ENCODE results near the gene PPARG.
"Not testable (repeated sequence)": the region's sequence is repeated elsewhere in the genome, so short reads cannot be mapped to it uniquely, and the experiment has no call there.

PPARG gene

GRCh38 chr3:12288182-12289129, at the start of gene PPARG:
Gene PPARG (plus strand): TSS chr3:12289070. CDS start chr3:12379712, 90,642 bp downstream.
- DNase-seq (ENCODE audit: low read depth in 2 of 2), result no peak

- no peak for DNase-seq (ENCODE audit: low read depth in 2 of 2)
Measured at GRCh38 chr3:12239301-12239700, 49.6 kb upstream of the PPARG start.

- no peak for DNase-seq (ENCODE audit: low read depth in 2 of 2)
Measured at GRCh38 chr3:12242772-12243171, 46.1 kb upstream of the PPARG start.

DNA sequence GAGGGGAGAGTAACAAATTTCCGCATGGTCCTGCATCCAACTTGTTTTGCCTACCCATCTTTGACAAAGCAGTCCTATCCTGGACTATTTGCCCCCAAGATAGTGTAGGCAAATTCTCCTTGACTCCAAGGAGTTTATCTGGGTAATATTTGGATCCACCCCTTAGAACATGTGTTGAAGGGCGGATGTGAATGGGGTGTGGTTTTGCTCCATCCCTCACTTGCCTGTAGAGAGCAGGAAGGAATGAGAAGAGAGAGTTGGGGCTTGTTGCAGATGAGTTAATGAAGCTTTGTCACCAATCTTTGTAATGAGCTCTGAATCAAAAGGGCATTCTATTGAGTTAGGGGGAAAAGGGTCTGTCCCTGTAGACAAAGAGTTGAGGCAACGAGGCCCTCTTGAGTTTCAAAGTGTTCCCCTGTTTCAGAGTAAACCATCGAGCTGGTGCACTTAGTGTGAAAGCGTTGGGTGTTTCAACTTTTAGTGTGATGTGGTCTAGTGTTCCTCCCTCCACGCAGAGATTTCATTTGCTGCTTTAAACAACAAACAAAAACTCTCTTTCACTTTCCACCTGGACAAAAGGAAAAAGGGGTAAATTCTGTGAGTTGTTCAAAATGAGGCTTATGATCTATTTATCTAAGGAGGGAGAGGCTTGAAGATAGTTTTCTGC, 42.2 kb upstream of the PPARG start:
- no peak for DNase-seq (ENCODE audit: low read depth in 2 of 2)

- no peak for DNase-seq (ENCODE audit: low read depth in 2 of 2)
Measured at GRCh38 chr3:12247411-12247810, 41.5 kb upstream of the PPARG start.

GRCh38 chr3:12249519-12249918, 39.4 kb upstream of the PPARG start:
- no peak for DNase-seq (ENCODE audit: low read depth in 2 of 2)

DNA sequence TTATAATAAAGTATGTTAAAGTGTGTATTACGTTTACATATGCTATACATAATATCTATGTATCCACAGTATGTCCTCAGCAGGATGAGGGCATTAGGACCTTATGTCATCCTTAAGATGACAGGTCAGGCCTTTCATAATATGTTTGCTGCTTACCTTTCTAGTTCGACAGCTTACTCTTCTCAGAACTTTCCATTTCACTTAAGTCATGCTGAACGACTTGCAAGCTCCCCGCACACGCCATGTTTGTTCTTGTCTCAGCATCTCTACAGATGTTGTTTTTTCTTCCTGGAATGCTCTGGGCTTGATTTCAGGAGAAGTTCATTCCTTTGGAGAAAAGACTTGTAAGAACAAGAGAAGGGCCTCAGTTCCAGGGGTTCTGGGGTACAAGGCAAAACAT, 36.0 kb upstream of the PPARG start:
- DNase-seq (ENCODE audit: low read depth in 2 of 2), result no peak

DNA sequence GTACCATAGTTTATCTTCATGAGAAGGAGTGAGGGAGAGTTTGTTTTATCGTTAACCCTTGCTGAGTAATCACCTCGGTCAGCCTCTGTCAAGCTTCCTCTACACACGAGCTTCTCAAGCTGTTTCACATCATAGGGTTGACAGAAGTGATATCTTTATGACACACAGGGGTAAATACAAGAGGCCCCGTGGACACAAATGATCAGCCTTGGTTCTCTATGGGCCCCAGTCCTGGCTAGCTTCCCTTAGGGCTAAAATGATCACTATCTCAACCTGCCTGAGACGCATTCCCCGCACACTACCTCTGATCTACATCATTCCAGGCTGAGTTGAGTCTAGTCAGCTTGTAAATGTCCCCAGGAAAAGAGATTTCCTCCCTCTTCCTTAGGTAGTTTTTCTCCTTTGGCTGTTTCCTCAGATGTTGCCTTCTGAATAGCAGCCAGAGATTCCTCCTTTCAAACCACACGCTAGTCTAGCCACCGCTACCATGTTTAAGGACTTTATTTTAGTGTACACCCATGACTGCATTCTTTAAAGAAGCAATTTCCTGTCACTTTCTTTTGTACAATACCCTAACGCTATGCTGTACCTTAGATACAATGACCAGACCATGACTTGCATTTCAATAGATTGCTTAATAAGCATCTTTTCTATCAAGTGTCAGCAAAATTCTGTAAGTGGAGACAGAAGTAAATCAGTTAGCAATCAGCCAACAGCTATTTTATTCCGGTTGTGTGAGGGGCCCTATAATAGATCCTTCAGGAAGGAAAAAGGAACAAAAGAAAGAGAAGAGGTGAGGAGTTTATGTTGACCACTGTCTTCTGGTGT, 35.1 kb upstream of the PPARG start:
- no peak for DNase-seq (ENCODE audit: low read depth in 2 of 2)

GRCh38 chr3:12255393-12255792, 33.5 kb upstream of the PPARG start:
- no peak for DNase-seq (ENCODE audit: low read depth in 2 of 2)

DNA sequence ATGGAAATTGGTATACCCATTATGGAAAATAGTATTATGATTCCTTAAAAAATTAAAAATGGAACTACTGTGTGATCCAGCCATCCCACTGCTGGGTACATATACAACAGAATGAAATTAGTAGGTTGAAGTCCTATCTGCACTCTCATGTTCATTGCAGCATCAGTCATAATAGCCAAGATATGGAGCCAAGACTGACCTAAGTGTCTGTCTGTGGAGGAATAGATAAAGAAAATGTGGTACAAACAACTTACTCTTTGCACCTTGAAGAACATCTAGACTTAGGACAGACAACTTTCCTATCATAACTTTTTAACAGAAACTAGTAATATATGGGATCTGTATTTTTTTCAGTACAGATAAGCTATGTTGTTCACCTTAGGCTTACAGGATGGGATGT, 30.0 kb upstream of the PPARG start:
- DNase-seq (ENCODE audit: low read depth in 2 of 2), result no peak

DNA sequence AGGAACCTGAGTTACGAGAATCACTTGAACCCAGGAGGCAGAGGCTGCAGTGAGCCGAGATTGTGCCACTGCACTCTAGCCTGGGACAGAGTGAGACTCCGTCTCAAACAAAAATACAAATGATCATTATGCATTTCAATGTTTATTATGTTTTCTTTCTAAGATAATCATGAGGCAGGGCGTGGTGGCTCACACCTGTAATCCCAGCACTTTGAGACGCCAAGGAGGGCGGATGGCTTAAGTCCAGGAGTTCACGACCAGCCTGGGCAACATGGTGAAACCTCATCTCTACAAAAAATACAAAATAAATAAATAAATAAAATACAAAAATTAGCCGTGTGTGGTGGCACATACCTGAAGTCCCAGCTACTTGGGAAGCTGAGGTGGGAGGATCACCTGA, 26.7 kb upstream of the PPARG start:
- not testable (repeated sequence) for DNase-seq (ENCODE audit: low read depth in 2 of 2)

- no peak for DNase-seq (ENCODE audit: low read depth in 2 of 2)
Measured at GRCh38 chr3:12265508-12265907, 23.4 kb upstream of the PPARG start.

GRCh38 chr3:12266038-12266437, 22.8 kb upstream of the PPARG start:
- no peak for DNase-seq (ENCODE audit: low read depth in 2 of 2)

DNA sequence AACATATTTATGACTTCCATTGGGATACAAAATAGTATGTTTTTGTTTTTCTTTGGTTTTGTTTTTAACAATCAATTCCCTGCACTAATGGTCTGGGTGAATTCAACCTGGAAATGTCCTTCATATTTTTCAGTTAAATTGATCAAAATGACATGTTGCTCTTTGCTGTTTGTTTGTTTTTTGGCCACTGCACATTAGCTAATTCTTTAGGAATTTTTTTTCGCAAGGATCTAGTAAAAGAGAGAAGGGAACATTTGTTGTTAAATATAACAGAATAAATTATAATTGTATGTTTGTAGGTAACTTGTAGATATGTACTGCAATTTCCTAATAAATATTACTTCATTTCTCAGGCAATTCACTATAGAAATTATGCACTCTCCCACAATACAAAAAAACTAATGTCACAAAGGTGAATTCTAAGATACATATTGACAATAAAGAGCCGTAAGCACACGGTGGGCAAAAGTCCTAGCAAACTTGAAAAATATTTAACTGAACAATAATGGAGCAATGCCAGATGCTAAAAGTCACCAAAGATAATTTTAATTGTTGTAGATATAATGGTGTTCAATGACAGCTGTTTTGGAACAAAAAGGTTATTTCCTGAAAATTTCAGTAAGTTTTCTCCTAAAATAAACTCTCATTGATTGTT, 21.4 kb upstream of the PPARG start:
- no peak for DNase-seq (ENCODE audit: low read depth in 2 of 2)

- no peak for DNase-seq (ENCODE audit: low read depth in 2 of 2)
Measured at GRCh38 chr3:12268049-12268735, 20.7 kb upstream of the PPARG start.

GRCh38 chr3:12270976-12271375, 17.9 kb upstream of the PPARG start:
- DNase-seq (ENCODE audit: low read depth in 2 of 2), result no peak

DNA sequence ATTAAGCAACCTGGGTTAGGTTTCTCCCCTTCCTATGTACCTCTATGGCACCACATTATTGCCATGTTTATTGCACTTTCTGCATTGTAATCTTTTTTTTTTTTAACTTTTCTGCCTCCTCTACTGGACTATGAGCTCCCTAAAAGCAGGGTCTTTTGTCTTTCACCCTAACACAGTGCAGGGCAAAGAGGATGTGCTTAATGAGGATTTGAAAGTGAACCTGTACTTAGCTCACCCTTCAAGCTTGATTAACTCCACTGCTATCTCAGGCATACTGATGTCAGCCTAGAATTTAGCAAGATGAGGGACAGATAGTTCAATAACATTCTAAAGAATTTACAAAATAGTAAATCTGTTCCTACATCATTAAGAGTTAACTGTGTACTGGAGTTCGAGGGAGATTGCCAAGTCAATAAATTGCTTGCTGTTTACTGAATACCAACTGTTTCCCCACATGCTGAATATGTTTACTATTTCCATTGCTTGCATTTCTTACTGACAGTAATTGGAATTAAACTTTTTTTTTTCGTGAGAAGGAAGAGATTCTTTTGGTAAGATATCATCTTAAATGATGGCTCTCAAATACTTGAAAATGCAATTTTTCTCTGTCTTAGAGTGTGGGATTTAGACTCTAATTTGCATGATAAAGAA, 15.7 kb upstream of the PPARG start:
- DNase-seq (ENCODE audit: low read depth in 2 of 2), result no peak

DNA sequence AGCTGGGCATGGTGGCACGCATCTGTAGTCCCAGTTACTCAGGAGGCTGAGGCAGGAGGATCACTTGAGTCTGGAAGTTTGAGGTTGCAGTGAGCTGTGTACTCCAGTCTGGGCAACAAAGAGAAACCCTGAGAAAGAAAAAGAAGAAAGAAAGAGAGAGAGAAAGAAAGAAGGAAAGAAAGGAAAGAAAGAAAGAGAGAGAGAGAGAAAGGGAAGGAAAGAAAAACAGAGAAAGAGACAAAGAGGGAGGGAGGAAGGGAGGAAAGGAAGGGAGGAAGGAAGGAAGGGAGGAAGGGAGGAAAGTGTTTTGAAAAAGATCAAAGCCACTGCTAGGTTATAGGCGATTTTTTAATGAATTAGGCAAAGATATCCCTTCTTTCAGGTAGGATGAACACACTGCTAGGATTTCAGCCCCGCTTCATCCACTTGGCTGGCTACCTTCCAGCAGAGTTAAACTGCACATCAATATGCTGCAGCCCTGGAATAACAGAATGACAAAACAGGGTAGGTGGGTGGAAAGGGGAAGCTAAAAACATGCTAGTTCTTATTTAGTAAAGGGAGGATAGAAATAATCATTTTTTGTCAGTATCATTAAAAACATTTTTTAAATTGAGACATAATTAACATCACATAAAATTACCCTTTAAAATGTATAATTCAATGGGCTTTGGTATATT, 12.8 kb upstream of the PPARG start:
- DNase-seq (ENCODE audit: low read depth in 2 of 2), result no peak

DNA sequence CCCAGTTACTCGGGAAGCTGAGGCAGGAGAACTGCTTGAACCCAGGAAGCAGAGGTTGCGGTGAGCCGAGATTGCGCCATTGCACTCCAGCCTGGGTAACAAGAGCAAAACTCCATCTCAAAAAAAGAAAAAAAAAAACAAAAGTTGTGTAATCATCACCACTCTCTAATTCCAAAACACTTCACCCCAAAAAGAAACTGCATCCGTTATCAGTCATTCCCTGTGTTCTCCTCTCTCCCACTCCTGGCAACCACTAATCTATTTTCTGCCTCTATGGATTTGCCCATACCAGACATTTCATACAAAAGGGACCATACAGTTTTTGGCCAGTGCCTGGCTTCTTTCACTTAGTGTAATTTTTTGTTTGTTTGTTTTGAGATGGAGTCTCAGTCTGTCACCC, 12.0 kb upstream of the PPARG start:
- not testable (repeated sequence) for DNase-seq (ENCODE audit: low read depth in 2 of 2)

- no peak for DNase-seq (ENCODE audit: low read depth in 2 of 2)
Measured at GRCh38 chr3:12278566-12278965, 10.3 kb upstream of the PPARG start.
